Bronchial epithelial cell (primary cell): ENCODE results near the gene MYO7A. TPM values are rescaled to one million over a fixed set of nuclear protein-coding genes. Genes with fewer than 3 reads are reported as not detected.

Experiments used
- DNase-seq: peaks from one replicate; pipeline ENCODE4 v3.0.0-alpha.2; 2010; ENCODE audit warnings: low read depth
- FAIRE-seq: peaks from 2 replicates; lab custom pipeline; 2011; peaks lifted over from hg19 to GRCh38; lab: Jason Lieb, UNC
- H3K27me3 ChIP-seq: 2 replicates; pipeline ENCODE4 v1.5.1; 2011; ENCODE audit warnings: low read length; ENCODE audit not compliant: control insufficient read depth, insufficient read depth
- H3K36me3 ChIP-seq: 2 replicates; pipeline ENCODE4 v1.5.1; 2011; ENCODE audit warnings: low read length; ENCODE audit not compliant: control insufficient read depth, insufficient read depth
- H3K4me3 ChIP-seq: 2 replicates; pipeline ENCODE4 v1.5.1; 2011; ENCODE audit warnings: mild to moderate bottlenecking, low read depth, low read length, control low read depth
- CTCF ChIP-seq: IDR thresholded peaks from 2 replicates; pipeline ENCODE4 v1.5.1; 2011; ENCODE audit warnings: mild to moderate bottlenecking, moderate library complexity, low read length, control low read depth, inconsistent platforms; ENCODE audit not compliant: insufficient read depth, severe bottlenecking
- total RNA-seq: library from RNA; depleted of rRNA; stranded (reverse); fragments of >200 nt; gene quantifications from 2 replicates; pipeline ENCODE4 v1.2.1, GENCODE V29; 2014

Gene MYO7A
- total RNA-seq, 1 donor from 2014 or later = under 0.01 TPM

DNA sequence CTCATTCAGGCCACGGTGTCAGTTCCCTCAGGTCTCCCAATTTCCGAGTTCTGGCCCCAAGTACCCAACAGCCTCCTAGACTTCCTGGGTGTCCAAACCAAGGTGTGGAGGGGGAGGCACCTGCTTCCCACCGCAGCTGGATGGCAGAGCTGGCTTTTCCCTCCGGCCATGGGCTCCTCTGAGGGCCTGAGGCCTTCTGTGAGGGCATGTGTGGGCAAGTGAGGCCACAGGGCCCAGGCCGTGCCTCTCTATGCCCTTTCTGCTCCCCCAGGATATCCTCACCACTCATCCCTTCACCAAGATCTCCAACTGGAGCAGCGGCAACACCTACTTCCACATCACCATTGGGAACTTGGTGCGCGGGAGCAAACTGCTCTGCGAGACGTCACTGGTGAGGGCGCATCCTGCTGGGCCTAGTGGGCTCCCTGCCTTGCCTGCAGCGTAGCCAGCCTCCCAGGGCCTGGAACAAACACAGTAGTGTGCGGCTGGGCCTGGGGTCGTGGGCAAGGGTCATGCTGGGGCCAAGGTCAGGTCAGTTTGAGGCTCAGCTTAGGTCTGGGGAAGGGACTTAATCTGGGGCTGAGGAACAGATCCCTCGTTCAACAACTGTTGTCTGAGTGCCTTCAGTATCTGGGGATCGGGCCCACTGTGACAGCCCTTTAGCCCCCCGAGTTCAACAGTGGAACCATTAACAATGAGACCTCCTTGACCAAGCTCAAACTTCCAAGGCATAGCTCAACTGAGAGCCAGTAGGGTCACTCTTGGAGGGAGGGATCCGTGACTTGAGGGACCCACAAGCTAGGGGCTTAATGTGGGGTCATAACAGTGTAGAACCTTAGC, 85.8 kb downstream of the MYO7A start:
- FAIRE-seq (no peak), DNase-seq (no peak)
- Histone ChIP-seq H3K27me3 (no peaks in the 10 kb centered on the region), H3K4me3 (no peak overlapping the region), H3K36me3 (no peaks in the 10 kb centered on the region)
- no peak for TF ChIP-seq CTCF

DNA sequence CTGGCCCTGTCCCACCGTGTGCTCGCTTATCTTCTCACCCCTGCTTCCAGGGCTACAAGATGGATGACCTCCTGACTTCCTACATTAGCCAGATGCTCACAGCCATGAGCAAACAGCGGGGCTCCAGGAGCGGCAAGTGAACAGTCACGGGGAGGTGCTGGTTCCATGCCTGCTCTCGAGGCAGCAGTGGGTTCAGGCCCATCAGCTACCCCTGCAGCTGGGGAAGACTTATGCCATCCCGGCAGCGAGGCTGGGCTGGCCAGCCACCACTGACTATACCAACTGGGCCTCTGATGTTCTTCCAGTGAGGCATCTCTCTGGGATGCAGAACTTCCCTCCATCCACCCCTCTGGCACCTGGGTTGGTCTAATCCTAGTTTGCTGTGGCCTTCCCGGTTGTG, 86.5 kb downstream of the MYO7A start:
- TF ChIP-seq CTCF = no peak
- FAIRE-seq (peak; percentile 7), DNase-seq (no peak)
- Histone ChIP-seq H3K4me3 (no peak overlapping the region), H3K27me3 (no peaks in the 10 kb centered on the region), H3K36me3 (no peaks in the 10 kb centered on the region)

GRCh38 chr11:77215106-77215505, 87.1 kb downstream of the MYO7A start:
- no peak for TF ChIP-seq CTCF
- H3K27me3 ChIP-seq = no peaks in the 10 kb centered on the region
- FAIRE-seq (no peak), DNase-seq (no peak)
- no peak overlapping the region for H3K4me3 ChIP-seq
- no peaks in the 10 kb centered on the region for H3K36me3 ChIP-seq

- DNase-seq (no peak), FAIRE-seq (no peak)
- Histone ChIP-seq H3K4me3 (no peak overlapping the region), H3K36me3 (no peaks in the 10 kb centered on the region), H3K27me3 (no peaks in the 10 kb centered on the region)
- no peak for TF ChIP-seq CTCF
These were observed 89.1 kb downstream of the MYO7A start for GRCh38 chr11:77217156-77217555.

DNA sequence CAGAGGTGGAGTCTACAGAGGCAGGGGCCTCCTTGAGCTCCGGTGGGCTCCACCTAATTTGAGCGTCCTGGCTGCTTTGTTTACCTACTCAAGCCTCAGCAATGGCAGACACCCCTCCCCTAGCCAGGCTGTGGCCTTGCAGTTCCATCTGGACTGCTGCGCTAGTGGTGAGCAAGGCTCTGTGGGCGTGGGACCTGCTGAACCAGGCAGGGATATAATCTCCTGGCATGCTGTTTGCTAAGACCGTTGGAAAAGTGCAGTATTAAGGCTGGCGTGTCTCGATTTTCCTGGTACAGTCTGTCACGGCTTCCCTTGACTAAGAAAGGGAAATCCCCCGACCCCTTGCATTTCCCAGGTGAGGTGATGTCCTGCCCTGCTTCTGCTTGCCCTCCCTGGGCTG, 95.8 kb downstream of the MYO7A start:
- DNase-seq (peak; percentile 8), FAIRE-seq (no peak)
- H3K4me3 ChIP-seq = no peak overlapping the region
- no peak for TF ChIP-seq CTCF
- H3K36me3 ChIP-seq = no peaks in the 10 kb centered on the region
- no peaks in the 10 kb centered on the region for H3K27me3 ChIP-seq
